ENCODE measurements around the gene LYPD6B.
A peak's percentile ranks its signal among the peaks of the same experiment; 100 is the strongest.

DNA sequence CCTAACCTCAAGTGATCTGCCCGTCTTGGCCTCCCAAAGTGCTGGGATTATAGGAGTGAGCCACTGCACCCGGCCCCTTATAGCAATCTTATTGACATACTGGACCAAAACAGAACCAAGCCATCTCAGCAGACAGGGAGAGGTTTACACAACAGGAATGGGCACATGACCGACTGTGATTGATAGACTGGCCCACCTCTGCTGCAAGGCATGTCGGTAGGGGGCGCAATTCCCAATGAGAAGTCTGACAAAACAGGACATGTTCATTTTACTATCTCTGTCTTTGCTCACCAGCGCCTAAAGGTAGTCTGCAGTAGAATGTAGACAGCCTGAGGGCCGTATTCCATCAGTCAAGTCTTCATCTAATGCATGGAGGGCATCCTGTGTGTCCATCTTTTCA, 2.0 kb downstream of the LYPD6B start:
- TF ChIP-seq, protein P1, sequence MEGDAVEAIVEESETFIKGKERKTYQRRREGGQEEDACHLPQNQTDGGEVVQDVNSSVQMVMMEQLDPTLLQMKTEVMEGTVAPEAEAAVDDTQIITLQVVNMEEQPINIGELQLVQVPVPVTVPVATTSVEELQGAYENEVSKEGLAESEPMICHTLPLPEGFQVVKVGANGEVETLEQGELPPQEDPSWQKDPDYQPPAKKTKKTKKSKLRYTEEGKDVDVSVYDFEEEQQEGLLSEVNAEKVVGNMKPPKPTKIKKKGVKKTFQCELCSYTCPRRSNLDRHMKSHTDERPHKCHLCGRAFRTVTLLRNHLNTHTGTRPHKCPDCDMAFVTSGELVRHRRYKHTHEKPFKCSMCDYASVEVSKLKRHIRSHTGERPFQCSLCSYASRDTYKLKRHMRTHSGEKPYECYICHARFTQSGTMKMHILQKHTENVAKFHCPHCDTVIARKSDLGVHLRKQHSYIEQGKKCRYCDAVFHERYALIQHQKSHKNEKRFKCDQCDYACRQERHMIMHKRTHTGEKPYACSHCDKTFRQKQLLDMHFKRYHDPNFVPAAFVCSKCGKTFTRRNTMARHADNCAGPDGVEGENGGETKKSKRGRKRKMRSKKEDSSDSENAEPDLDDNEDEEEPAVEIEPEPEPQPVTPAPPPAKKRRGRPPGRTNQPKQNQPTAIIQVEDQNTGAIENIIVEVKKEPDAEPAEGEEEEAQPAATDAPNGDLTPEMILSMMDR (IDR thresholded peaks at IDR 0.05; ENCODE audit: low read depth, low read length, missing input control): peak; percentile 21
- TF ChIP-seq SP1 (IDR thresholded peaks at IDR 0.05): no peak
- TF ChIP-seq JUND (IDR thresholded peaks at IDR 0.05): no peak
- TF ChIP-seq EGR1 (IDR thresholded peaks at IDR 0.05; ENCODE audit: low read depth in 2 of 2): no peak
- TF ChIP-seq REST (IDR thresholded peaks at IDR 0.05): no peak
- TF ChIP-seq, protein P2, sequence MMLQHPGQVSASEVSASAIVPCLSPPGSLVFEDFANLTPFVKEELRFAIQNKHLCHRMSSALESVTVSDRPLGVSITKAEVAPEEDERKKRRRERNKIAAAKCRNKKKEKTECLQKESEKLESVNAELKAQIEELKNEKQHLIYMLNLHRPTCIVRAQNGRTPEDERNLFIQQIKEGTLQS (IDR thresholded peaks at IDR 0.05): no peak
- TF ChIP-seq YY1 (IDR thresholded peaks at IDR 0.05): no peak
- no peak for TF ChIP-seq TAF1 (conservative IDR thresholded peaks at IDR 0.05)
- TF ChIP-seq RAD21 (IDR thresholded peaks at IDR 0.05): peak in 1 of 2 donors; percentile 27
- TF ChIP-seq ZBTB33 (IDR thresholded peaks at IDR 0.05): no peak
- TF ChIP-seq MAX (IDR thresholded peaks at IDR 0.05): no peak
- TF ChIP-seq HNF4A (conservative IDR thresholded peaks at IDR 0.05): no peak
- TF ChIP-seq GABPA (IDR thresholded peaks at IDR 0.05 in 1 of 2, conservative IDR thresholded peaks at IDR 0.05 in 1 of 2): no peak
